Common myeloid progenitor, CD34-positive (primary cell): Measurements from ENCODE around the gene UNCX.

ENCODE experiments used
- CTCF ChIA-PET: fragments of 350-600 bp; sonication (Branson Sonifier 250); formaldehyde crosslinking; loops from one replicate; lab custom pipeline; 2021; ENCODE audit warnings: antibody characterized with exemption; lab: Charles Lee
- POLR2A ChIA-PET: fragments of 350-600 bp; sonication (Branson Sonifier 250); formaldehyde crosslinking; loops from one replicate; lab custom pipeline; 2021; ENCODE audit warnings: antibody characterized with exemption; lab: Charles Lee
- DNase-seq, 3 donors: peaks; one replicate each; pipeline versions ENCODE4 v3.0.0 to v3.0.0-alpha.2; 2013
- H3K27ac ChIP-seq, 2 experiments: 1 replicate in 1 of 2; 2 replicates in 1 of 2; pipeline ENCODE4 v1.7.0; 2013; ENCODE audit warnings: inconsistent platforms in 2 of 2, low read length in 2 of 2, mild to moderate bottlenecking in 2 of 2, low read depth in 1 of 2, moderate library complexity in 1 of 2; ENCODE audit not compliant: severe bottlenecking in 2 of 2, insufficient read depth in 1 of 2, poor library complexity in 1 of 2
- H3K27me3 ChIP-seq, 5 experiments: replicated peaks in 2 of 5; 1 replicate in 3 of 5; 2 replicates in 2 of 5; pipeline versions ENCODE4 v1.6.1 to v1.7.0; 2013; ENCODE audit warnings: low read length in 4 of 5, mild to moderate bottlenecking in 2 of 5, moderate library complexity in 2 of 5, inconsistent platforms in 1 of 5; ENCODE audit not compliant: insufficient read depth in 5 of 5, control insufficient read depth in 4 of 5
- H3K36me3 ChIP-seq, 4 experiments: 1 replicate in 2 of 4; 2 replicates in 2 of 4; pipeline versions ENCODE4 v1.6.1 to v1.7.0; 2013; ENCODE audit warnings: low read length in 3 of 4, control low read depth in 1 of 4, mild to moderate bottlenecking in 1 of 4; ENCODE audit not compliant: control insufficient read depth in 4 of 4, insufficient read depth in 4 of 4
- H3K4me1 ChIP-seq, 4 experiments: 1 replicate in 3 of 4; 2 replicates in 1 of 4; pipeline versions ENCODE4 v1.6.1 to v1.7.1; 2013; ENCODE audit warnings: low read length in 3 of 4, mild to moderate bottlenecking in 3 of 4, control low read depth in 1 of 4, inconsistent platforms in 1 of 4, moderate library complexity in 1 of 4; ENCODE audit not compliant: control insufficient read depth in 4 of 4, insufficient read depth in 4 of 4; ENCODE audit errors: control extremely low read depth in 1 of 4
- H3K4me3 ChIP-seq, 7 experiments: 1 replicate in 4 of 7; 2 replicates in 3 of 7; pipeline versions ENCODE4 v1.5.1 to v1.7.0; 2013; ENCODE audit warnings: mild to moderate bottlenecking in 7 of 7, low read length in 6 of 7, moderate library complexity in 6 of 7, inconsistent platforms in 2 of 7, low read depth in 2 of 7, control low read depth in 1 of 7; ENCODE audit not compliant: insufficient read depth in 4 of 7, control insufficient read depth in 1 of 7; ENCODE audit errors: extremely low read depth in 1 of 7
- H3K9me3 ChIP-seq, 5 experiments: 1 replicate in 4 of 5; 2 replicates in 1 of 5; pipeline versions ENCODE4 v1.6.1 to v1.7.1; 2013; ENCODE audit warnings: low read length in 4 of 5, mild to moderate bottlenecking in 2 of 5, inconsistent platforms in 1 of 5, low read depth in 1 of 5, moderate library complexity in 1 of 5; ENCODE audit not compliant: control insufficient read depth in 4 of 5, insufficient read depth in 2 of 5; ENCODE audit errors: control extremely low read depth in 1 of 5
- WGBS: methylation state at CpG from one replicate; pipeline ENCODE4 v1.1.5; 2013; ENCODE audit not compliant: insufficient coverage; 5-methylcytosine and 5-hydroxymethylcytosine counted together

Gene UNCX

DNA sequence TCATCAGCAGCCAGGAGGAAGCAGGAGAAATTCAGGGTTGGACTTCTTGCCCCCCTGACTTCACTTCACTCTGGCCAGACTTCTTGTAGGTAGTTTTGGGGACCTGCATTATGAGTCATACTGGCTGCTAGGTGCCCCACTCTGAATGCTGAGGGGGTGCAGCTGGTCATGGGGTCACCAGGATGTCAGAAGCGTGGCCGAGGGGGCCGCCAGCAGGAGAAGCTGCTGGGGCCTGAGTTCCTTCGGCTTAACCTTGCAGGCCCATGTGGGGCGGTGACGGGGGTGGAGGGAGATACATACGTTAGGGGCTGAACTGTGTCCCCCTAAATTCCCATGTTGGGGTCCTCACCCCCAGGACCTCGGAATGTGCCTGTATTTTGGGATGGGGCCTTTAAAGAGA is 18.2 kb downstream of the UNCX start:
- POLR2A ChIA-PET: no interaction called here
- Histone ChIP-seq H3K4me3 (no peak overlapping the region), H3K4me1 (peaks cover 0 to 8% (median 2%) of the 10 kb centered on the region in 4 experiments), H3K9me3 (no peaks in the 10 kb centered on the region), H3K27me3 (peaks cover 0 to 98% (median 36%) of the 10 kb centered on the region in 5 experiments), H3K36me3 (no peaks in the 10 kb centered on the region), H3K27ac (no peak overlapping the region)
- CTCF ChIA-PET: interaction anchor here (1.4 to 2.1 kb wide), 2 partner anchors 12 to 23 kb away, joined by 3 to 8 read pairs; no protein-coding TSS in a partner anchor
- DNase-seq: no peak
- 85% methylated on average over 7 of the region's 8 CpGs for WGBS

DNA sequence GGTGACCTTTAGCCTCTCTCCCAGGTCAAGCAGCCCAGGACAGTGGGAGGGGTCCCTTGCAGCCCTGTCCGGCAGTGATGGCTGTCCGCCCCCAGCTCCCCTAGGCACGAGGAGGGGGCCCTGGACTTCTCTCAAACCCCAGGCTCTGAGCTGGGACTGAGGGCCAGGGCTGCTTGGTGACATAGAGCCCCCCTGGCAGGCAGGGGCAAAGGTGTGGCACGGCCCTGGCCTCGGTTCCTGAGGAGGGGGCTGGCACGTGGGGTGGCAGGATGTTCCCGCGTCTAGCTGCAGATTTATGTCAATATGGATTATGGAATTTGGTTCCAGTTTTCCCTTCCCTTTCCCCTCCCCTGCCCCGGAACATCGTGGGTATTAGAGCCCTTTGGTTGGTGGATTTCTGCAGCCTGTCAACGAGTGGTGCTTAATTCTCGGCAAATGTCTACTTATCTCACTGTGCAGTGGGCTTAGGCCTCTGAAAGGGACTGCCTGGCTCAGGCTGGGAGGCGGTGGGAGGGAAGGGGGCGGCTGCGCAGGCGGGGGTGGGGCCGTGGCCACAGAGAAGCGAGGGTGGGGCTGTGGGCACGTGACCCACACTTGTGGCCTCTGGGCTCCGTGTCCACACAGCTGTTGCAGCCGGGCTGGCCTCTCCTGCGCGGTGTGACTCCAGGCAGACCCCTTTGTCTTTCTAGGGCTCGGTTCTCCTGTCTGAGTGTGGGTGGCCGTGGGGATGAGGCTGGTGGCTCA is 19.3 kb downstream of the UNCX start:
- Histone ChIP-seq H3K27ac (no peak overlapping the region), H3K36me3 (no peaks in the 10 kb centered on the region), H3K4me1 (peaks cover 0 to 8% (median 2%) of the 10 kb centered on the region in 4 experiments), H3K27me3 (peaks cover 0 to 98% (median 32%) of the 10 kb centered on the region in 5 experiments), H3K9me3 (no peaks in the 10 kb centered on the region), H3K4me3 (no peak overlapping the region)
- ChIA-PET POLR2A (interaction anchor here (0.6 kb wide), 1 partner anchor 12 kb away, joined by 3 read pairs; no protein-coding TSS in a partner anchor), CTCF (interaction anchor here (1.4 to 2.1 kb wide), 3 partner anchors 11 to 24 kb away, joined by 3 to 8 read pairs (median 3); no protein-coding TSS in a partner anchor)
- 75% methylated on average over 21 of the region's 25 CpGs for WGBS
- no peak for DNase-seq

DNA sequence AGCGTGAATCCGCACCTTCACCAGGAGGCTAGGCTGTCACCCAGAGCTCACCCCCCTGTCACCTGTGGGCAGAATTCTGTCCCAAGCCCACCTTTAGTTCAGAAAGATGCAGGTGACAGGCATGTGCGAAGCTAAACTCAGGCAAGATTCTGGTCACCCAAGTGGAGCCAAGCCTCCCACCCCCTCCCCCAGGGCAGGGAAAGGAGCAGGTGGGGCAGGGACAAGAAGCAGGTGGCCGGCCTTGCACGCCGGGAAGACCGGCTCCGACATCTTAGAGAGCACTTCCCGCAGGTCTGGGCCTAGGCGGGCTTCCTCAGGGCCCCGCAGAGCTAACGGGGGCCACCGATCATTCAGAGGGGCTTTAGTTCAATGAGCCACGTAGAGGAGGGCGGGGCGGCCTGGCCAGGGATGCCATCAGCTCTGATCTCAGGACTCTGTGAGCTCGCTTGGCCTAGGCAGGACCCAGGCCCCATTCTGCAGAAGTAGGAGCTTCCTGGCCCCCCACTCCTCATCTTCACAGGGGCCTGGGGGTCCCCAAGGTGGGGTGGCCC is 19.9 kb downstream of the UNCX start:
- no peak for DNase-seq
- peaks cover 0 to 4% (median 2%) of the 10 kb centered on the region in 4 experiments for H3K4me1 ChIP-seq
- WGBS: 93% methylated on average over 14 of the region's 17 CpGs
- H3K36me3 ChIP-seq: no peaks in the 10 kb centered on the region
- peaks cover 0 to 98% (median 32%) of the 10 kb centered on the region in 5 experiments for H3K27me3 ChIP-seq
- no peaks in the 10 kb centered on the region for H3K9me3 ChIP-seq
- ChIA-PET CTCF (interaction anchor here (1.4 to 1.5 kb wide), 2 partner anchors 10 to 25 kb away, joined by 3 to 5 read pairs; no protein-coding TSS in a partner anchor), POLR2A (no interaction called here)
- H3K27ac ChIP-seq: no peak overlapping the region
- H3K4me3 ChIP-seq: no peak overlapping the region

DNA sequence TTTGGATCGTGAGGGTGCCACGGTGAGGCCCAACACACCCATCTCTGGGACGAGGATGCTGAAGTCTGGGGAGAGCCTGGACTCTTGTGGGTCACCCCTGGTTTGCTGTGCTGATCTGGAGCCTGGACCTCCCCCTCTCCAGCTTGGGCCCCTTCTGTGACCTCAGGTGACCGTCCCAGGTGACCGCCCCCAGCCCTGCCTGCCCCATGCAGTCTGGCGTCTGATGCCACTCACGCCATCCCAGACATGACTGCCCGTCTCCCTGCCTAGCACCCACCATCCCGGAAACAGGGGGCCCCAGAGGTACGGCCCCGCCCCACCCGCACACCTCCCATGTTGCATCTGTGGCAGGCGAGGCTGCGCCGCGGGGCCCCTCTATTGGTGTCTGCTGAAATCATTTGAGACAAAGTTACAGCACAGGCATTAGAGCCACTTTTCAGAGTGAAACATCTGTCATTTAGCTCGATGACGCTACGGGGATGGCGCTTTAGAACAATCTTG is 21.1 kb downstream of the UNCX start:
- H3K9me3 ChIP-seq: no peaks in the 10 kb centered on the region
- no peak for DNase-seq
- no peaks in the 10 kb centered on the region for H3K36me3 ChIP-seq
- CTCF ChIA-PET: interaction anchor here (1.5 kb wide), 1 partner anchor 9 kb away, joined by 5 read pairs; no protein-coding TSS in a partner anchor
- peaks cover 0 to 3% (median 0%) of the 10 kb centered on the region in 4 experiments for H3K4me1 ChIP-seq
- H3K4me3 ChIP-seq: no peak overlapping the region
- WGBS: 70% methylated on average over 20 of the region's 20 CpGs
- H3K27me3 ChIP-seq: peaks cover 0 to 97% (median 27%) of the 10 kb centered on the region in 5 experiments
- POLR2A ChIA-PET: no interaction called here
- H3K27ac ChIP-seq: no peak overlapping the region

DNA sequence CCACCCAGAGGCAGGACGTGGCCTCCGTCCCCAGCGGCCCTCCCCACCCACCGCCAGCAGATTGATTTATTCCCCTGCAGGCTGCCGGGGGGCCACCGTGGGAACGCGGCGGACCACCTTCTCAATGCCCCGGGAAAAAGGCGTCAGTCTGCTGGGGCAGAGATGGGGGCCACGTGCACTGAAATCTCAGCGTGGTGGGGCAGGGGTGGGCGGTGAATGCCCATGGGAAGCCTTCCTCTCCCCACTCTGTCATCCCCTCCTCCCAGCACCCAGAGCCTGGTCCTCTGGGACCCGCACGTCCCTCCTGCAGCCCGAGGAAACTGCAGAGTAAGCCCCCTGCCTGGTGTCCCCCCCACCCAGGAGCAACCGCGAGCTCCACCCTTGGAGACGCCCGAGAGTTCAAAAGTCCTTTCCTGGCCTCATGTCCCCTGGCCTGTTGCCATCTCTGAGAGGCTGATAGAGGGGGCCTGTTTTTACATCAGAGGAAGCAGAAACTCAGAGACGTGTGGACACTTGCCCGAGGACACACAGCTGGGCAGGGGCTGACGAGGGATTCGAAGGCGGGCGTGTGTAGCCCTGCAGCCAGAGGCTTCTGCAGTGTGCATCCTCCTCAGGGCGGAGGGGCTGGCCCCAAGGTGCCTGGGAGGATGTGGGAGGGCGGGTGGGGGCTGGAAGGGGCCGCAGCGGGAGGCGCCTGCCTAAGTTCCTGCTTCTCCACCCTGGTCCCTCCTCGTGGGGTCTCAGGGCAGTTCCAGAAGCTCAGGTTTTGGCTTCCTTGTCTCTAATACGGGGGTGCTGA is 21.8 kb downstream of the UNCX start:
- CTCF ChIA-PET: interaction anchor here (1.5 kb wide), 1 partner anchor 8 kb away, joined by 5 read pairs; no protein-coding TSS in a partner anchor

DNA sequence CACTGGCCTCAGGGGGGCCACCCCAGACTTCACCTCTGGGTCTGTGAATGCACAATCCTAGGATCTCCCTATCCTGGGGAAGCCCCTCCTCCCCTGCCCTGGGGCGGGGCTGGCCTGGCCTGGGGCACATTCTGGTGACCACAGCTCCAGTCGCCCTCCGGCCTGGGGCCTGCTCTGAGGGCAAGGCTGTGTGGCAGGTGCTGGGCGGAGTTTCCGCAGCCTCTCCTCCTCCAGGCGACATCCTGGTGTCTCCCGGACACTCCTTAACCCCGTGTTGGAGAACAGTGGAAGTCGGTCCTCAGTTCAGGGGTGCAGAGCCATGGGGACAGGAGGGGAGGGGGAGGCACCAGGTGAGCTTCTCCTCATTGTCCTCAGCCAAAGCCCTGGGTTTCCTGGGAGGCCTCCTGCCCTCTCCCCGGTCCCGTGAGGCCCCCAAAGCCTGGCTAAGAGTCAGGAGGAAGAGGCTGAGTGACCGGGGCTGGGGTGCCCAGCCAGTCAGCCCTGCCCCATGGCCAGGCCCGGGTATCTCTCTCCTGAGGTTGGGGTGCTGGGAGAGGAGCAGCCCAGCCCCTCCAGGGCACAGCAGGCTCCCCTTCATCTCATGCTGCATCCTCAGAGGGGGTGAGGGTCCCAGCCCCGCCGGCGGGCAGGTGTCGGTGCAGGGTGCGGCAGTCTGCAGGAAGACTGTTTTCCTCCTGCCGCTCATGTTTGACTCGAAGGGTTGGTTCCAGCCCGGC is 22.6 kb downstream of the UNCX start:
- Histone ChIP-seq H3K27me3 (peaks cover 0 to 96% (median 23%) of the 10 kb centered on the region in 5 experiments), H3K4me1 (no peaks in the 10 kb centered on the region), H3K9me3 (no peaks in the 10 kb centered on the region), H3K27ac (no peak overlapping the region), H3K4me3 (no peak overlapping the region), H3K36me3 (no peaks in the 10 kb centered on the region)
- 41% methylated on average over 20 of the region's 21 CpGs for WGBS
- DNase-seq: no peak
- CTCF ChIA-PET: no interaction called here
- POLR2A ChIA-PET: interaction anchor here (1.0 kb wide), 1 partner anchor 9 kb away, joined by 3 read pairs; no protein-coding TSS in a partner anchor

More for the DNA sequence above, 21.8 kb downstream of the UNCX start:
- Histone ChIP-seq H3K9me3 (no peaks in the 10 kb centered on the region), H3K27me3 (peaks cover 0 to 96% (median 26%) of the 10 kb centered on the region in 5 experiments), H3K4me1 (peaks cover 0 to 3% (median 0%) of the 10 kb centered on the region in 4 experiments), H3K36me3 (no peaks in the 10 kb centered on the region), H3K4me3 (no peak overlapping the region), H3K27ac (no peak overlapping the region)
- no peak for DNase-seq
- 18% methylated on average over 14 of the region's 34 CpGs for WGBS
- POLR2A ChIA-PET: interaction anchor here (1.0 kb wide), 1 partner anchor 8 kb away, joined by 3 read pairs; no protein-coding TSS in a partner anchor
